GM21526 (cell line): ENCODE data around the gene SDS.

Source experiments
- ATAC-seq: cut with Tn5 transposase; IDR thresholded peaks from one replicate; pipeline ENCODE4 v1.9.1; 2021; ENCODE audit warnings: moderate library complexity; ENCODE audit not compliant: unreplicated experiment, low FRiP score

Gene SDS

GRCh38 chr12:113401066-113402000, 2.4 kb downstream of the SDS start:
- no peak for ATAC-seq

GRCh38 chr12:113400362-113400761, 3.3 kb downstream of the SDS start:
- no peak for ATAC-seq

- no peak for ATAC-seq
Measured at GRCh38 chr12:113399490-113399889, 4.2 kb downstream of the SDS start.

- ATAC-seq = no peak
Measured at GRCh38 chr12:113398346-113399290, 5.1 kb downstream of the SDS start.

GRCh38 chr12:113397497-113398197, 6.0 kb downstream of the SDS start:
- no peak for ATAC-seq

GRCh38 chr12:113396828-113397496, 6.7 kb downstream of the SDS start:
- ATAC-seq = no peak

- no peak for ATAC-seq
Measured at GRCh38 chr12:113396200-113396599, 7.5 kb downstream of the SDS start.

GRCh38 chr12:113395119-113395518, 8.6 kb downstream of the SDS start:
- no peak for ATAC-seq

- ATAC-seq = no peak
Measured at GRCh38 chr12:113393749-113394148, 9.9 kb downstream of the SDS start.

GRCh38 chr12:113392988-113393579, 10.6 kb downstream of the SDS start:
- no peak for ATAC-seq

- no peak for ATAC-seq
Measured at GRCh38 chr12:113392520-113392919, 11.2 kb downstream of the SDS start.

GRCh38 chr12:113391650-113392337, 11.9 kb downstream of the SDS start:
- ATAC-seq = no peak

GRCh38 chr12:113391145-113391544, 12.5 kb downstream of the SDS start:
- ATAC-seq = no peak

GRCh38 chr12:113390064-113391043, 13.3 kb downstream of the SDS start:
- ATAC-seq = no peak

- no peak for ATAC-seq
Measured at GRCh38 chr12:113388351-113388750, 15.3 kb downstream of the SDS start.

GRCh38 chr12:113387631-113388030, 16.1 kb downstream of the SDS start:
- ATAC-seq = no peak

- no peak for ATAC-seq
Measured at GRCh38 chr12:113386866-113387566, 16.7 kb downstream of the SDS start.
